SK-N-MC (cell line): ENCODE measurements around the gene FGF14.

Experiments
- EZH2 ChIP-seq: fragments of 200-600 bp; sonication (generic); IDR thresholded peaks from one replicate; pipeline ENCODE4 v1.6.1; 2017; ENCODE audit warnings: antibody characterized with exemption
- FOXP2 ChIP-seq: optimal IDR thresholded peaks from 2 replicates; pipeline ENCODE3; 2011; ENCODE audit warnings: mild to moderate bottlenecking, moderate library complexity; ENCODE audit not compliant: insufficient read depth; ENCODE audit errors: extremely low read length, control extremely low read depth
- POLR2AphosphoS5 ChIP-seq: IDR thresholded peaks from 2 replicates; pipeline ENCODE4 v1.6.1; 2012; ENCODE audit warnings: mild to moderate bottlenecking, low read depth, low read length, borderline replicate concordance

DNA sequence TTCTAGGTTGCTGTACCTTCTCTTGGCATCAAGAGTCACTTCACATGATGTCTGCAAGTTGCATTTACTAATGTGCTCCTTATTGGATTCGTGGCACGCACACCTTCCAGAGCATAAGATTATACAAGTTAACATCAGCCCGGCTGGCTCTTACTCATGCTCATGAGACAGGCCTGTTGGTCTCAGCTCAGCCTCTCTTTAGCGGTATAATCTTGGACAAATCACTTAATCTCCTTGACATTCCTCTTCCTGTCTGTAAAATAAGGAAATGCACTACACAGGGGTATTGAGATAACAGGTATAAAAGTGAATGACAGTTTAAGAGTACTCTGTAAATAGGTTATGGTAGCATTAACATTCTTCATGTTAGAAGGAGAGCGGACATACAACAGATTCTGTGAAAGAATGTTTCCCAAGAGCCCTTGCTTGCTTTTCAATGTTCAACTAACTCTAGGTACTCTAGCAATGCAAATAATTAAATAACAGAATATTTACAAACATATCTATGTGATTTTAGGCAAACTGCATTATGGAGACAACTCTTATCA is 181.1 kb downstream of the FGF14 start:
- TF ChIP-seq POLR2AphosphoS5 (no peak), EZH2 (no peak), FOXP2 (no peak)
